Endothelial cell of umbilical vein (primary cell): ENCODE results near the gene ZFYVE28. TPM values are rescaled to one million over a fixed set of nuclear protein-coding genes. Genes with fewer than 3 reads are reported as not detected.
A peak's percentile ranks its signal among the peaks of the same experiment; 100 is the strongest.

Experiments
- BruUV-seq: library from RNA; stranded (reverse); fragments of 400-500 nt; replicated peaks from 2 replicates; lab custom pipeline; 2021; lab: Mats Ljungman, UMichigan
- CTCF ChIA-PET: fragments of 300-600, 350-600 bp; sonication (Branson Sonifier 250); formaldehyde crosslinking; loops from one replicate; lab custom pipeline; 2021; ENCODE audit warnings: antibody characterized with exemption, inconsistent platforms; lab: Charles Lee
- POLR2A ChIA-PET: fragments of 300-600, 350-600 bp; sonication (Branson Sonifier 250); formaldehyde crosslinking; loops from one replicate; lab custom pipeline; 2021; ENCODE audit warnings: antibody characterized with exemption, inconsistent platforms; lab: Charles Lee
- DNase-seq: peaks from one replicate; pipeline ENCODE4 v3.0.0-alpha.2; 2011; ENCODE audit warnings: low read depth, low spot score
- FAIRE-seq: peaks from 2 replicates; lab custom pipeline; 2011; peaks lifted over from hg19 to GRCh38; lab: Jason Lieb, UNC
- H2AFZ ChIP-seq: 2 replicates; pipeline ENCODE4 v1.6.0; 2012; ENCODE audit warnings: low read depth, low read length, control low read depth, inconsistent platforms
- H3K27ac ChIP-seq: 2 replicates; pipeline ENCODE4 v1.5.1; 2011; ENCODE audit warnings: low read depth, mild to moderate bottlenecking, control low read depth, low read length, moderate library complexity; ENCODE audit not compliant: insufficient read depth
- H3K27me3 ChIP-seq, 2 experiments: 2 replicates each; pipeline versions ENCODE4 v1.6.0 to v1.6.1; 2011; ENCODE audit warnings: low read length in 2 of 2, mixed read lengths in 1 of 2; ENCODE audit not compliant: control insufficient read depth in 2 of 2, insufficient read depth in 2 of 2
- H3K36me3 ChIP-seq, 2 experiments: 2 replicates in 1 of 2; 3 replicates in 1 of 2; pipeline ENCODE4 v1.5.1; 2011; ENCODE audit warnings: low read length in 2 of 2, mild to moderate bottlenecking in 1 of 2, moderate library complexity in 1 of 2; ENCODE audit not compliant: control insufficient read depth in 2 of 2, insufficient read depth in 2 of 2; ENCODE audit errors: extremely low read depth in 1 of 2
- H3K4me1 ChIP-seq: 3 replicates; pipeline ENCODE4 v1.5.1; 2011; ENCODE audit warnings: mild to moderate bottlenecking, low read length; ENCODE audit not compliant: control insufficient read depth, insufficient read depth; ENCODE audit errors: extremely low read depth
- H3K4me2 ChIP-seq: 2 replicates; pipeline ENCODE4 v1.6.1; 2011; ENCODE audit warnings: low read length, control low read depth, mixed read lengths; ENCODE audit not compliant: insufficient read depth
- H3K4me3 ChIP-seq, 3 experiments: fragments of 200-600 bp in 1 of 3; sonication (generic), shearing (Covaris generic) in 1 of 3; replicated peaks in 1 of 3; 2 replicates each; pipeline ENCODE4 v1.5.1; 2011 to 2016; ENCODE audit warnings: control low read depth in 3 of 3, low read length in 3 of 3, mild to moderate bottlenecking in 2 of 3, inconsistent platforms in 1 of 3, low read depth in 1 of 3, moderate library complexity in 1 of 3; ENCODE audit not compliant: insufficient read depth in 1 of 3
- H3K79me2 ChIP-seq: 2 replicates; pipeline ENCODE4 v1.6.0; 2012; ENCODE audit warnings: low read length, inconsistent platforms; ENCODE audit not compliant: control insufficient read depth, insufficient read depth
- H3K9ac ChIP-seq: replicated peaks from 2 replicates; pipeline ENCODE3; 2011; ENCODE audit warnings: low read length, control low read depth; ENCODE audit not compliant: insufficient read depth; ENCODE audit errors: extremely low read depth
- H3K9me1 ChIP-seq: replicated peaks from 3 replicates; pipeline ENCODE4 v1.6.0; 2011; ENCODE audit warnings: mild to moderate bottlenecking, low read length; ENCODE audit not compliant: control insufficient read depth, insufficient read depth; ENCODE audit errors: extremely low read depth
- H3K9me3 ChIP-seq: replicated peaks from 2 replicates; pipeline ENCODE4 v1.5.1; 2012; ENCODE audit warnings: low read length, inconsistent platforms; ENCODE audit not compliant: control insufficient read depth, insufficient read depth
- H4K20me1 ChIP-seq: replicated peaks from 2 replicates; pipeline ENCODE3; 2011; ENCODE audit warnings: mild to moderate bottlenecking, low read length; ENCODE audit not compliant: control insufficient read depth, insufficient read depth; ENCODE audit errors: extremely low read depth
- EZH2 ChIP-seq: IDR thresholded peaks from 2 replicates; pipeline ENCODE4 v1.6.1; 2012; ENCODE audit warnings: borderline replicate concordance, low read depth, mild to moderate bottlenecking, moderate library complexity, low read length, inconsistent platforms; ENCODE audit not compliant: severe bottlenecking
- FOS ChIP-seq: IDR thresholded peaks from 2 replicates; pipeline ENCODE4 v1.6.1; 2011; ENCODE audit warnings: mild to moderate bottlenecking, low read length, moderate library complexity, borderline replicate concordance; ENCODE audit not compliant: insufficient read depth
- GATA2 ChIP-seq: IDR thresholded peaks from 2 replicates; pipeline ENCODE4 v1.7.0; 2011; ENCODE audit warnings: low read depth, mild to moderate bottlenecking, moderate library complexity, mixed read lengths, low read length; ENCODE audit not compliant: insufficient read length, insufficient read depth
- JUN ChIP-seq: IDR thresholded peaks from 2 replicates; pipeline ENCODE4 v1.6.1; 2011; ENCODE audit warnings: borderline replicate concordance, low read depth; ENCODE audit not compliant: insufficient read length, insufficient read depth
- MYC ChIP-seq: IDR thresholded peaks from one replicate; pipeline ENCODE4 v1.6.1; 2011; ENCODE audit warnings: mild to moderate bottlenecking, low read depth, low read length
- POLR2A ChIP-seq: IDR thresholded peaks from 2 replicates; pipeline ENCODE4 v1.6.1; 2012; ENCODE audit warnings: low read depth, mild to moderate bottlenecking, control low read depth, low read length
- POLR2AphosphoS5 ChIP-seq: IDR thresholded peaks from 2 replicates; pipeline ENCODE4 v1.6.1; 2012; ENCODE audit warnings: low read depth, mild to moderate bottlenecking, control low read depth, low read length, moderate library complexity; ENCODE audit not compliant: insufficient read depth
- dilution Hi-C: fragments of 300-500 bp; cut with MboI; formaldehyde crosslinking; loops from one replicate; pipeline ENCODE4 v1.15.0; 2019; ENCODE audit warnings: low sequenced_read_pairs; ENCODE audit not compliant: extremely low pct_ligation_motif_present
- intact Hi-C: fragments of 100-400 bp; cut with micrococcal nuclease; formaldehyde crosslinking; loops from one replicate; pipeline ENCODE4 v1.10.0; 2022
- polyA plus RNA-seq, 4 experiments: library from polyadenylated mRNA; depleted of rRNA in 3 of 4; stranded (reverse) in 3 of 4; unstranded in 1 of 4; fragments of >200 nt; gene quantifications; 2 replicates each; pipeline versions ENCODE4 v1.2.1 to v1.2.3, GENCODE V29; 2011 to 2012; ENCODE audit warnings: missing spikeins in 1 of 4
- total RNA-seq: library from RNA; stranded (reverse); gene quantifications from 2 replicates; pipeline ENCODE4 v1.2.3, GENCODE V29; 2021
- TF ChIP-seq, protein P1 (sequence below): IDR thresholded peaks from 2 replicates; pipeline ENCODE4 v1.6.1; 2011; ENCODE audit not compliant: insufficient read depth, insufficient read length
- TF ChIP-seq, protein P2 (sequence below), 2 donors: IDR thresholded peaks; 1 replicate in 1 of 2; 2 replicates in 1 of 2; pipeline ENCODE4 v1.5.1; 2011; ENCODE audit warnings: low read length in 2 of 2, mild to moderate bottlenecking in 2 of 2, moderate library complexity in 2 of 2, control low read depth in 1 of 2, inconsistent platforms in 1 of 2, low read depth in 1 of 2; ENCODE audit not compliant: insufficient read depth in 1 of 2; ENCODE audit errors: extremely low read depth in 1 of 2

ZFYVE28 gene
- total and polyA plus RNA-seq, 2 donors (not counting 3 experiments of a cell fraction or from before 2014, with no cell fraction given), result 5.8 to 7.1 TPM

DNA sequence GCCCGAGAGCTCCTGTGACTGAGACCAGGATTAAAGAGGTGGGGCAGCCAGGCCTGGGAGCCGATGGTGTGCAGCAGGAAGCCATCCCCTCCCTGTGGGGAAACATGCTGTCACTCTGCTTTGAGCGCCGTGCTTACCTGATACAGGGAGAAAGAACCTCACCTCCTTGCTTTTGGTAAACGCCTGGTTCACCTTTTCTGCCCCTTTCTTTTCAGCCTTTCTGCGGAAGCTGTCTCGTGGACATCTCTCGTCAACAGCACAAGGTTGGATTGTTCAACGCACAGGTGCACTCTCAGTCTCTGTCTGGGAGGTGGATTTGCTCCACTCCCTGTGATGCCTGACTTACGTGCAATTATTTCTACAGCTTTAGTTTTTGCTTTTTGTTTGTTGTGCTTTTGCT lies 12.0 kb downstream of the ZFYVE28 start:
- ChIA-PET POLR2A (no interaction called here), CTCF (interaction anchor here (1.1 to 1.8 kb wide), 3 partner anchors 9 to 186 kb away, joined by 4 to 6 read pairs (median 4); no protein-coding TSS in a partner anchor)
- intact Hi-C loops, result no loop called here
- DNase-seq, result no peak
- Histone ChIP-seq H3K27me3 (no peaks in the 10 kb centered on the region), H3K9ac (no peak overlapping the region), H3K79me2 (peaks cover 14% of the 10 kb centered on the region), H4K20me1 (no peaks in the 10 kb centered on the region), H3K27ac (no peak overlapping the region), H3K4me1 (peaks cover 12% of the 10 kb centered on the region), H3K4me3 (no peak overlapping the region), H3K4me2 (no peak overlapping the region), H3K9me3 (no peaks in the 10 kb centered on the region), H2AFZ (no peak overlapping the region), H3K9me1 (no peaks in the 10 kb centered on the region), H3K36me3 (no peaks in the 10 kb centered on the region)
- TF ChIP-seq, protein P1, sequence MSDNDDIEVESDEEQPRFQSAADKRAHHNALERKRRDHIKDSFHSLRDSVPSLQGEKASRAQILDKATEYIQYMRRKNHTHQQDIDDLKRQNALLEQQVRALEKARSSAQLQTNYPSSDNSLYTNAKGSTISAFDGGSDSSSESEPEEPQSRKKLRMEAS, result no peak
- TF ChIP-seq, protein P2, sequence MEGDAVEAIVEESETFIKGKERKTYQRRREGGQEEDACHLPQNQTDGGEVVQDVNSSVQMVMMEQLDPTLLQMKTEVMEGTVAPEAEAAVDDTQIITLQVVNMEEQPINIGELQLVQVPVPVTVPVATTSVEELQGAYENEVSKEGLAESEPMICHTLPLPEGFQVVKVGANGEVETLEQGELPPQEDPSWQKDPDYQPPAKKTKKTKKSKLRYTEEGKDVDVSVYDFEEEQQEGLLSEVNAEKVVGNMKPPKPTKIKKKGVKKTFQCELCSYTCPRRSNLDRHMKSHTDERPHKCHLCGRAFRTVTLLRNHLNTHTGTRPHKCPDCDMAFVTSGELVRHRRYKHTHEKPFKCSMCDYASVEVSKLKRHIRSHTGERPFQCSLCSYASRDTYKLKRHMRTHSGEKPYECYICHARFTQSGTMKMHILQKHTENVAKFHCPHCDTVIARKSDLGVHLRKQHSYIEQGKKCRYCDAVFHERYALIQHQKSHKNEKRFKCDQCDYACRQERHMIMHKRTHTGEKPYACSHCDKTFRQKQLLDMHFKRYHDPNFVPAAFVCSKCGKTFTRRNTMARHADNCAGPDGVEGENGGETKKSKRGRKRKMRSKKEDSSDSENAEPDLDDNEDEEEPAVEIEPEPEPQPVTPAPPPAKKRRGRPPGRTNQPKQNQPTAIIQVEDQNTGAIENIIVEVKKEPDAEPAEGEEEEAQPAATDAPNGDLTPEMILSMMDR (IDR thresholded peaks at IDR 0.05; ENCODE audit: extremely low read depth in 1 of 2, insufficient read depth in 1 of 2, low read depth in 1 of 2, low read length in 2 of 2), result no peak
- no peak for TF ChIP-seq POLR2A
- no peak for TF ChIP-seq JUN
- dilution Hi-C loops, result no loop called here
- BruUV-seq, result no TSS peak
- FAIRE-seq, result no peak

DNA sequence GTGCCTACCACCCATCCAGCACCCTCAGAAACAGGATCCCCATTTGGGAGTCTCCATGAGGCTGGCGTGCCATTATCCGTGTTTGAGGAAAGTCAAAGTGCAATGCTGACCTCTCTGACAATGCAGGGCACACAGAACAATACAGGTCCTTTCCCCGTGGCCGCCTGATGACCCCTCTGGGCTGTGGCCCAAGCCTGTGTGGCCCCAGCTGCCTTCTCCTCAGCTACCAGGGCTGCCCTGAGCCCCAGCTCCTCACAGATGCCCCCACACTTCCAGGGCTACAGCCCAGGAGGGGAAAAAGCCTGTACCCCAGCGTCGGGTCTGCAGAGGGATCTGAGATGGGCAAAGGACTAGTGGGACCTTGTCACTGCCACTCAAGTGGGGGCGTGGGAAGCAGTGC lies 15.5 kb downstream of the ZFYVE28 start:
- Histone ChIP-seq H3K27ac (no peak overlapping the region), H3K9me1 (no peaks in the 10 kb centered on the region), H2AFZ (peak overlapping the region; percentile 8), H3K9ac (no peak overlapping the region), H3K36me3 (no peaks in the 10 kb centered on the region), H3K9me3 (no peaks in the 10 kb centered on the region), H3K4me2 (peak overlapping the region; percentile 27), H3K4me3 (no peak overlapping the region), H4K20me1 (no peaks in the 10 kb centered on the region), H3K27me3 (no peaks in the 10 kb centered on the region), H3K79me2 (peaks cover 4% of the 10 kb centered on the region), H3K4me1 (peaks cover 12% of the 10 kb centered on the region)
- ChIA-PET POLR2A (interaction anchor here (1.0 kb wide), 1 partner anchor 10 kb away, joined by 3 read pairs; no protein-coding TSS in a partner anchor), CTCF (interaction anchor here (0.7 to 2.0 kb wide), 7 partner anchors 10 to 183 kb away, joined by 3 to 9 read pairs (median 5); partner anchors contain the start of genes CFAP99, RNF4 and ZFYVE28)
- peak; percentile 53 for FAIRE-seq
- intact Hi-C loops, result no loop called here
- no TSS peak for BruUV-seq
- DNase-seq, result peak; percentile 53
- dilution Hi-C loops, result no loop called here
- TF ChIP-seq MYC (no peak), FOS (no peak), POLR2AphosphoS5 (no peak), EZH2 (no peak), POLR2A (no peak), JUN (no peak), GATA2 (no peak)
- TF ChIP-seq, protein P2 (IDR thresholded peaks at IDR 0.05; ENCODE audit: extremely low read depth in 1 of 2, insufficient read depth in 1 of 2, low read depth in 1 of 2, low read length in 2 of 2), result no peak
- TF ChIP-seq, protein P1, result no peak
